T-helper 22 cell (primary cell): ENCODE data around the gene PABPN1.
"Not testable (repeated sequence)": the region's sequence is repeated elsewhere in the genome, so short reads cannot be mapped to it uniquely, and the experiment has no call there.

ENCODE experiments used
- DNase-seq: peaks from one replicate; pipeline ENCODE4 v3.0.0-alpha.2; 2020; ENCODE audit warnings: low read depth

PABPN1 gene

GRCh38 chr14:23301288-23301968 lies 19.8 kb upstream of the PABPN1 start:
- DNase-seq: peak; percentile 92

DNA sequence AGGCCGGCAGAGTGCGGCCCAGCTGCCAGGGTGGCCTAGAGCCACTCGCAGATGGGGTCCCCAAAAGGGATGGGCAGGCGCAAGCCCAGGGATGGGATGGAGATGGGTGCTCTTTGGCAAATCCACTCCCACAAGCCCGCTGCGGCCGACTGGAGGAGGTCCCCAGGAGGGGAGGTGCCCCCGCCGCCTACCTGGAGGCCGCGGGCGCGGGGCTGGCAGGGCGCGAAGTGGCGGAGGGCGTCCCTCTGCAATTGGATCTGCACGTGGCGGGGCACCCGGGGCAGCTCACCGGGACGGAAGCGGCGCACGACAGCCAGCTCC lies 19.3 kb upstream of the PABPN1 start:
- DNase-seq: no peak

GRCh38 chr14:23302290-23303225 lies 18.7 kb upstream of the PABPN1 start, which contains the start of gene PPP1R3E:
Gene PPP1R3E (minus strand): TSS chr14:23302859. CDS start chr14:23302576, 283 bp downstream.
- DNase-seq: peak; percentile 83

GRCh38 chr14:23306412-23307145 lies 14.7 kb upstream of the PABPN1 start, which contains the start of gene BCL2L2:
Gene BCL2L2 (plus strand): TSS chr14:23306833. CDS start chr14:23307768, 935 bp downstream.
- DNase-seq: no peak

GRCh38 chr14:23307146-23307530 lies 14.1 kb upstream of the PABPN1 start:
- DNase-seq: no peak

- no peak for DNase-seq
Measured at GRCh38 chr14:23307687-23308644, 13.3 kb upstream of the PABPN1 start.

DNA sequence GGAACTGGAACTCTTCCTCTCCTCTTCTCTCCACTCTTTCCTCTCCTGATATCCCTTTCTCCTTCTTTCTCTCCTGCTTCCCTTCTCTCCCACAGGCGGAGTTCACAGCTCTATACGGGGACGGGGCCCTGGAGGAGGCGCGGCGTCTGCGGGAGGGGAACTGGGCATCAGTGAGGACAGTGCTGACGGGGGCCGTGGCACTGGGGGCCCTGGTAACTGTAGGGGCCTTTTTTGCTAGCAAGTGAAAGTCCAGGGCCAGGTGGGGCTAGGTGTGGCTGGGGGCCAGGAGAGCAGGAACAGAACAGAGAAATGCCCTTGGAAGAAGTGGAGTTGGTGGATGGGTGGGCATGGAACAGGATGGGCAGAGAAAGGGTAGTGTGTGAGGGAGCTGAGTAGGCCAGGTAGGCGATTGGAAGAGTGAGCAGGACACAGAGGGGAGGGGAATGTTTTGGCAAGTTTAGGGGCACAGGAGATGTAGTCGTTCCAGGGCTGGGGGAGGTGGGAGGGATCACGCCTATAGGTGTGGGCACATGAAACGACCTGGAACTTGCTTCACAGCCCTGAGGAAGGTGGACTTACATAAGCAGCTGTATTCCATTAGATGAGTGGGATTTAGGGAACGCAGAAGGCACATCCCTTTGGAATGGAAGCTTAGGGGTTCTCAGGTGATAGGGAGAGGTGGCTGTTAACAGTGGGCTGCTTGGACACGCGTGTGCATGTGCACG lies 12.4 kb upstream of the PABPN1 start:
- no peak for DNase-seq

DNA sequence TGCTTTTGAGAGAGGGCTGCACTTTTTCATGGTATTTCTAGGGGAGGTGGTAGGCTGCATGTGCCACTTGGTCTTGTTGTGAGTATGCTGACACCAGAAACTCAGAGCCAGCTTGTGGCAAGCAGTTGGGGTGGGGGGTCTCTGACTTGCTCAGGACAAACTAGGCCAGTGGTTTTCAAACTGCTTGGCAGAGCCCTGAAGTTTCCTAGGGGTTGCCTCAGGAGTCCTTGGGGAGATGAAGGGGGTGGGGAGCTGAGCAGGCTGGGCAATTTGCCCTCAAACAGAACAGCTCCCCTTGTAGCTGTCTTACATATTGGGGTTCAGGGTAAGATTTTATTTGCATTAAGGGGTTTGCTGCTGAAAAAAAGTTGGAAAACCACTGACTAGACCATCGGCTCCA lies 10.7 kb upstream of the PABPN1 start:
- no peak for DNase-seq

- no peak for DNase-seq
Measured at GRCh38 chr14:23316300-23316699, 5.0 kb upstream of the PABPN1 start.

DNA sequence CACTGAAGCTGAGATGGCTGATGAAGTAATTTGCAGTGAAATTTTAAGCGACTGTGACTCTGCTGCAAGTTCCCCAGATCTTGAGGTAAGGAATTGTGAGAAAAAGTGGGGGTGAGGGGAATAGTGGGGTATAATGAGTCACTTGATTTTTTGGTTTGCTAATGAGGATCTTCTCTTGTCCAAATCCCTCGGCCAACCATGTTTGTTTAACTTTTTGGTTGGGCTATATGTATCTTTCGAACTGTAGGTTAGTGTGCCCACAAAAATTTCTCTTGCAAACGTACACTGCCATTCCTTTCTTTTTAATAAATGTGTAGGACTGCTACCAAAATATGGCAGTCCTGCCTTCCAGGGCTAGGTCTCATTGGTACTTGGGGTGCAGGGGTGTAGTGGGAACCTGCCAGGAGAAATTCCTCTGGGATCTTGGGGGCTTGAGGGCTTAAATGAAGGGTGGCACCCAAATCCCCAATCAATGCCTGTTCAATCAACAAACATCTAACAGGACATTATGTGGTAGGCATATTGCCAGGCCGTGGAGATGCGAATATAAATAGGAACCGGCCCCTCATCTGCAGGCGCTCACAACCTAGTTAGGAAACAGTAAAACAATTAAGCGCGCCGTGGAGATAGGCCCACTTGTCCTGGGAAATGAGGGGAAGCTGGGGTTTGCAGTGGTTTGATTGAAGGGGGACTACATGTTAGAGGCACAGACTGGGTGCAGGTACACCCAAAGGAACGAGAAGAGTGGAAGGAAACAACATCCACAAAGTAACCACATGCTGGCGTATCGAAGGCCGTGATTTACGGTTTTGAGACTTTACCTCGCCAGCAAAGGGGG lies 1.3 kb upstream of the PABPN1 start:
- no peak for DNase-seq

DNA sequence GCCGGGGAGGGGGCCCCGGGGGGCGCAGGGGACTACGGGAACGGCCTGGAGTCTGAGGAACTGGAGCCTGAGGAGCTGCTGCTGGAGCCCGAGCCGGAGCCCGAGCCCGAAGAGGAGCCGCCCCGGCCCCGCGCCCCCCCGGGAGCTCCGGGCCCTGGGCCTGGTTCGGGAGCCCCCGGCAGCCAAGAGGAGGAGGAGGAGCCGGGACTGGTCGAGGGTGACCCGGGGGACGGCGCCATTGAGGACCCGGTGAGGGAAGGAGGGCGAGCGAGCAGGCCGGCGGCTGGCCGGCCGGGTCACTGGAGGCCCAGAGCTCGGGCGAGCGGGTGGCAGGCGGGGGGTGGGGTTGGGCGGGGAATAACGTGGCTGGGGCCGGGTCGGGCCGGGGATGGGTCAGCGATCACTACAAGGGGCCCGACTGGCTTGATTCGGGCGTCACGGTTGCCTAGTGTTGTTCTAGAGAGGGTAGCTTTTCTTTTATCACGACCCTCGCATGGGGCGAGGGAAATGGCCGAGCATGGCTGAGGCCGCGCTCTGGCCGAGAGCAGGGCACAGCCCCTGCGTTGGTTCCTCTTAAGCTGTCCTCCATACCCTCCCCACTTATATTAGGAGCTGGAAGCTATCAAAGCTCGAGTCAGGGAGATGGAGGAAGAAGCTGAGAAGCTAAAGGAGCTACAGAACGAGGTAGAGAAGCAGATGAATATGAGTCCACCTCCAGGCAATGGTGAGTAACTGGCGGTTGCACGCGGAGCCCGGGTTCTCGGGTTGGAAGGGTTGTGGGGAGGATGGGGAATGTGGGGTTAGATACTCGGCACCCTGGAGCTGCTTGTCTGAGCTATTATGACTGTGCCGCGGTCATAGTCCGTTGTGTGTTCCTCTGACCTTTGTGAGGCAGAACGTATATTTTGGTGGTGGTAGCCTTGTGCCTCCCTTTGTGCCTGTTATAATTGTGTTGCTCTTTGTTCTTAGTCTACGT lies 603 bp downstream of the PABPN1 start:
- DNase-seq: peak; percentile 12

GRCh38 chr14:23322568-23323517 lies 1.6 kb downstream of the PABPN1 start:
- no peak for DNase-seq

DNA sequence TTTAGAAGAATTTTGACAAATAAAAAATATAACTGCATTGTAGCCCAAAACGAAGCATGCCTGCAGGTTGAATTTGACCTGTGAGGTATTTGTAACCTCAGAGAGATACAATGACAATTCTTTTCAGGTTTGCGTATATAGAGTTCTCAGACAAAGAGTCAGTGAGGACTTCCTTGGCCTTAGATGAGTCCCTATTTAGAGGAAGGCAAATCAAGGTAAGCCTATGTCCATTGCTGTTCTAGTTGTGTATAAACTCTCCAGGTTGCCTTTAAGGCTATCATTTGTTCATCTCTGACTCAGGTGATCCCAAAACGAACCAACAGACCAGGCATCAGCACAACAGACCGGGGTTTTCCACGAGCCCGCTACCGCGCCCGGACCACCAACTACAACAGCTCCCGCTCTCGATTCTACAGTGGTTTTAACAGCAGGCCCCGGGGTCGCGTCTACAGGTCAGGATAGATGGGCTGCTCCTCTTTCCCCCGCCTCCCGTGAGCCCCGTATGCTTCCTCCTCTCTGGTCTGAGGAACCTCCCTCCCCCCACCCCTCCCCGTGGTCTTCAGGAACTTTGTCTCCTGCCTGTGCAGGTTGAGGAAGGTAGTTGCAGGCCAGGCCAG lies 2.7 kb downstream of the PABPN1 start:
- DNase-seq: no peak

GRCh38 chr14:23324455-23324846 lies 3.2 kb downstream of the PABPN1 start:
- DNase-seq: no peak

GRCh38 chr14:23324993-23325392 lies 3.7 kb downstream of the PABPN1 start:
- no peak for DNase-seq

GRCh38 chr14:23325746-23326145 lies 4.5 kb downstream of the PABPN1 start:
- DNase-seq: not testable (repeated sequence)
